ENCODE results near the gene MKNK1.

Gene MKNK1

DNA sequence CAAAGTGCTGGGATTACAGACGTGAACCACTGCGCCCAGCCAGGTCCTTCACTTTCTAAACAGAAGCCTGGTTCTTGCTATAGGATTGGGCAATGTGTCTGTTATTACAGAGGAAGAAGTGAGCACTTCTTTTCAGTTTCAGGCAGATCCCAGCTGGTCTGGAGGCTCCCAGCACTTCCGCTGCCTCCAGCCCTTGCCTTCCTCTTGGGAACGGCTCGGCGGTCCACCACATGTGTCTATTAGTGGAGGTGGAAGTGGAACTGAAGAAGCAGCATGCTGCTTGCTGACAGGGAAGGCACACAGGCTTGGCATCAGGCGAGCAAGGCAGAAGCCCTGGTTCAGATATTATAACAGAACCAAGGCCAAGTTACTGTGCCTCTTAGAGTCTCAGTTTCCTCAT is 17.0 kb downstream of the MKNK1 start:
- no peaks in the 10 kb centered on the region for H3K79me2 ChIP-seq (ENCODE audit: insufficient read depth, low read length)
- H3K4me1 ChIP-seq (ENCODE audit: insufficient read depth, low read length, poor library complexity, severe bottlenecking), result peaks cover 4% of the 10 kb centered on the region
- no peak overlapping the region for H2AFZ ChIP-seq (ENCODE audit: low read length)
- H3F3A ChIP-seq (ENCODE audit: low read depth), result no peaks in the 10 kb centered on the region
- peaks cover 18% of the 10 kb centered on the region; the same call in 1 of the 2 replicates for H3K36me3 ChIP-seq (ENCODE audit: insufficient read depth, low read length)
- no peaks in the 10 kb centered on the region for H3K9me3 ChIP-seq (ENCODE audit: insufficient read depth, low read depth, low read length)
- no peaks in the 10 kb centered on the region for H3K27me3 ChIP-seq (ENCODE audit: insufficient read depth, low read length, poor library complexity, severe bottlenecking)
- no peaks in the 10 kb centered on the region for H4K20me1 ChIP-seq (ENCODE audit: insufficient read depth, low read length, poor library complexity, severe bottlenecking)
- no peak for TF ChIP-seq EZH2phosphoT487 (IDR thresholded peaks at IDR 0.05; ENCODE audit: borderline replicate concordance)
- TF ChIP-seq, protein P1, sequence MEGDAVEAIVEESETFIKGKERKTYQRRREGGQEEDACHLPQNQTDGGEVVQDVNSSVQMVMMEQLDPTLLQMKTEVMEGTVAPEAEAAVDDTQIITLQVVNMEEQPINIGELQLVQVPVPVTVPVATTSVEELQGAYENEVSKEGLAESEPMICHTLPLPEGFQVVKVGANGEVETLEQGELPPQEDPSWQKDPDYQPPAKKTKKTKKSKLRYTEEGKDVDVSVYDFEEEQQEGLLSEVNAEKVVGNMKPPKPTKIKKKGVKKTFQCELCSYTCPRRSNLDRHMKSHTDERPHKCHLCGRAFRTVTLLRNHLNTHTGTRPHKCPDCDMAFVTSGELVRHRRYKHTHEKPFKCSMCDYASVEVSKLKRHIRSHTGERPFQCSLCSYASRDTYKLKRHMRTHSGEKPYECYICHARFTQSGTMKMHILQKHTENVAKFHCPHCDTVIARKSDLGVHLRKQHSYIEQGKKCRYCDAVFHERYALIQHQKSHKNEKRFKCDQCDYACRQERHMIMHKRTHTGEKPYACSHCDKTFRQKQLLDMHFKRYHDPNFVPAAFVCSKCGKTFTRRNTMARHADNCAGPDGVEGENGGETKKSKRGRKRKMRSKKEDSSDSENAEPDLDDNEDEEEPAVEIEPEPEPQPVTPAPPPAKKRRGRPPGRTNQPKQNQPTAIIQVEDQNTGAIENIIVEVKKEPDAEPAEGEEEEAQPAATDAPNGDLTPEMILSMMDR (conservative IDR thresholded peaks at IDR 0.05; ENCODE audit: low read length), result no peak
- H3K4me3 ChIP-seq (ENCODE audit: low read length, poor library complexity, severe bottlenecking), result no peak overlapping the region
- H3K9ac ChIP-seq (ENCODE audit: low read depth, low read length, poor library complexity, severe bottlenecking), result no peak overlapping the region
- no peak overlapping the region for H3K4me2 ChIP-seq (ENCODE audit: low read depth, low read length, poor library complexity, severe bottlenecking)
- no peaks in the 10 kb centered on the region for H3K9me2 ChIP-seq (replicated peaks; ENCODE audit: low read depth, low read length)

DNA sequence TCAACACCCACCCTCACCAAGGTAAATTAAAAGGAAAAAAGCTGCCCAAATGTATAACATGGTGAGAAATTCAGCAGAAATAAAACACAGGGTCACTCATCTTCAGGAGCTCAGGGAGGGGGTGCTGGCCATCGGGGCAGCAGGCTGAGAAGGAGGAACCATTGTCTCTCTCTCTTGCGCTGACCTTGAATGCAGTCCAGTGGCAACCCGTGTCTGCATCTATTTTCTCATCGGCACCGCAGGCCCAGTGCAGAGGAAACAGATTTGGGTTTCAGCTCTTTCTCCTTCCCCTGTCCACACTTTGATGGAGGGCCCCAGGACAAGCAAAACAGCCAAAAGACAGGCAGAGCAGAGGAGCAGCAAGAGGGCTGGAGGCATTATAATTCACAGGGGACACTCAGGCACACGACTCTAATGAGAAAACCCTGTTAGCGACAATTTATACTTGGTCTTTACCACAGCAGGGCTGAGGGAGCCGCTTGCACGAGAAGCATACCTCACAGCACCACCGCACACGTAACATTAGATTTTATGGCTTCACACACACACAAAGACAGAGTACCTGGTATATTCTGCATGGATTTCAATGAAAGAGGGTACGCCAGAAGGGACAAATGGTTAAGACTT is 18.6 kb downstream of the MKNK1 start:
- TF ChIP-seq EZH2phosphoT487 (IDR thresholded peaks at IDR 0.05; ENCODE audit: borderline replicate concordance), result no peak
- TF ChIP-seq, protein P1 (conservative IDR thresholded peaks at IDR 0.05; ENCODE audit: low read length), result no peak
- no peaks in the 10 kb centered on the region for H3F3A ChIP-seq (ENCODE audit: low read depth)
- no peaks in the 10 kb centered on the region for H3K9me2 ChIP-seq (replicated peaks; ENCODE audit: low read depth, low read length)
- no peaks in the 10 kb centered on the region for H3K27me3 ChIP-seq (ENCODE audit: insufficient read depth, low read length, poor library complexity, severe bottlenecking)
- H3K4me3 ChIP-seq (ENCODE audit: low read length, poor library complexity, severe bottlenecking), result no peak overlapping the region
- H3K79me2 ChIP-seq (ENCODE audit: insufficient read depth, low read length), result no peaks in the 10 kb centered on the region
- peaks cover 10% of the 10 kb centered on the region; the same call in 1 of the 2 replicates for H3K36me3 ChIP-seq (ENCODE audit: insufficient read depth, low read length)
- H4K20me1 ChIP-seq (ENCODE audit: insufficient read depth, low read length, poor library complexity, severe bottlenecking), result no peaks in the 10 kb centered on the region
- no peak overlapping the region for H3K4me2 ChIP-seq (ENCODE audit: low read depth, low read length, poor library complexity, severe bottlenecking)
- no peak overlapping the region for H3K9ac ChIP-seq (ENCODE audit: low read depth, low read length, poor library complexity, severe bottlenecking)
- no peaks in the 10 kb centered on the region for H3K9me3 ChIP-seq (ENCODE audit: insufficient read depth, low read depth, low read length)
- peaks cover 8% of the 10 kb centered on the region for H3K4me1 ChIP-seq (ENCODE audit: insufficient read depth, low read length, poor library complexity, severe bottlenecking)
- no peak overlapping the region for H2AFZ ChIP-seq (ENCODE audit: low read length)

DNA sequence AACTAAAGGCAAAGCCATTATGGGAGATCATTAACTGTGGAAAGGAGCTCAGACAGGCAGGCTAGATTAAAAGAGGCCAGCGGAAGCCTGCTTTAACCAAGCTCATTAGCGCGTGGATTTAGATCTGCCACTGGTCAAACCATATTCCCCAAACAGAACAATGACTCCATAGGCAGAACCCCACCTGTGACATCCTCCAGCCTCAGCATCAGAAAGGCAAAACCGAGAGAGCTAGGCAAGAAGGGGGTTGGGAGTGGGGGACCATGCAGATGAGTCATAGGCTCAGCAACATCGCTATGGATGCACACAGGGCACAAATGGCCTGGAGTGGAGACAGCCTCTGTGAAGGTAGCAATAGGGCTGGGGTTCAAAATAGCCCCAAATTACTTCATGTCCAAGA is 20.6 kb downstream of the MKNK1 start:
- no peak overlapping the region for H3K4me3 ChIP-seq (ENCODE audit: low read length, poor library complexity, severe bottlenecking)
- peaks cover 26% of the 10 kb centered on the region; the same call in 1 of the 2 replicates for H3K36me3 ChIP-seq (ENCODE audit: insufficient read depth, low read length)
- H3K27me3 ChIP-seq (ENCODE audit: insufficient read depth, low read length, poor library complexity, severe bottlenecking), result no peaks in the 10 kb centered on the region
- H2AFZ ChIP-seq (ENCODE audit: low read length), result no peak overlapping the region
- H3K4me2 ChIP-seq (ENCODE audit: low read depth, low read length, poor library complexity, severe bottlenecking), result no peak overlapping the region
- H3K9ac ChIP-seq (ENCODE audit: low read depth, low read length, poor library complexity, severe bottlenecking), result no peak overlapping the region
- H4K20me1 ChIP-seq (ENCODE audit: insufficient read depth, low read length, poor library complexity, severe bottlenecking), result no peaks in the 10 kb centered on the region
- no peaks in the 10 kb centered on the region for H3K79me2 ChIP-seq (ENCODE audit: insufficient read depth, low read length)
- no peaks in the 10 kb centered on the region for H3K9me3 ChIP-seq (ENCODE audit: insufficient read depth, low read depth, low read length)
- no peaks in the 10 kb centered on the region for H3K9me2 ChIP-seq (replicated peaks; ENCODE audit: low read depth, low read length)
- peaks cover 8% of the 10 kb centered on the region for H3K4me1 ChIP-seq (ENCODE audit: insufficient read depth, low read length, poor library complexity, severe bottlenecking)
- TF ChIP-seq, protein P1 (conservative IDR thresholded peaks at IDR 0.05; ENCODE audit: low read length), result no peak
- TF ChIP-seq EZH2phosphoT487 (IDR thresholded peaks at IDR 0.05; ENCODE audit: borderline replicate concordance), result no peak
- no peaks in the 10 kb centered on the region for H3F3A ChIP-seq (ENCODE audit: low read depth)
